GM12873 (cell line): ENCODE results near the gene COL1A1.

ENCODE experiments used
- CTCF ChIP-seq: IDR thresholded peaks from 2 replicates; pipeline ENCODE4 v1.5.1; 2012; ENCODE audit warnings: low read depth, mild to moderate bottlenecking, moderate library complexity, low read length, control low read depth; ENCODE audit not compliant: insufficient read depth; ENCODE audit errors: missing control alignments

COL1A1 gene

GRCh38 chr17:50219939-50220465, 18.6 kb upstream of the COL1A1 start:
- no peak for TF ChIP-seq CTCF

- no peak for TF ChIP-seq CTCF
Observed at GRCh38 chr17:50219342-50219741, 17.9 kb upstream of the COL1A1 start.

- TF ChIP-seq CTCF = no peak
Observed at GRCh38 chr17:50218771-50219315, 17.4 kb upstream of the COL1A1 start.

GRCh38 chr17:50218071-50218759, 16.8 kb upstream of the COL1A1 start:
- TF ChIP-seq CTCF = no peak

GRCh38 chr17:50217591-50217990, 16.2 kb upstream of the COL1A1 start:
- TF ChIP-seq CTCF = no peak

- no peak for TF ChIP-seq CTCF
Observed at GRCh38 chr17:50214976-50215760, 13.7 kb upstream of the COL1A1 start.
